C4-2B (cell line): Measurements from ENCODE around the gene CCR5AS.
"Not testable (repeated sequence)": the region's sequence is repeated elsewhere in the genome, so short reads cannot be mapped to it uniquely, and the experiment has no call there.

ENCODE experiments used
- H3K27ac ChIP-seq: fragments of 450-650 bp; 2 replicates; pipeline ENCODE4 v1.5.1; 2017
- ZFX ChIP-seq: fragments of 450-650 bp; IDR thresholded peaks from 2 replicates; pipeline ENCODE4 v1.6.1; 2017
- TF ChIP-seq, protein P1 (sequence below): fragments of 450-650 bp; conservative IDR thresholded peaks from 2 replicates; pipeline ENCODE4 v1.5.1; 2017; ENCODE audit warnings: mild to moderate bottlenecking

CCR5AS gene

DNA sequence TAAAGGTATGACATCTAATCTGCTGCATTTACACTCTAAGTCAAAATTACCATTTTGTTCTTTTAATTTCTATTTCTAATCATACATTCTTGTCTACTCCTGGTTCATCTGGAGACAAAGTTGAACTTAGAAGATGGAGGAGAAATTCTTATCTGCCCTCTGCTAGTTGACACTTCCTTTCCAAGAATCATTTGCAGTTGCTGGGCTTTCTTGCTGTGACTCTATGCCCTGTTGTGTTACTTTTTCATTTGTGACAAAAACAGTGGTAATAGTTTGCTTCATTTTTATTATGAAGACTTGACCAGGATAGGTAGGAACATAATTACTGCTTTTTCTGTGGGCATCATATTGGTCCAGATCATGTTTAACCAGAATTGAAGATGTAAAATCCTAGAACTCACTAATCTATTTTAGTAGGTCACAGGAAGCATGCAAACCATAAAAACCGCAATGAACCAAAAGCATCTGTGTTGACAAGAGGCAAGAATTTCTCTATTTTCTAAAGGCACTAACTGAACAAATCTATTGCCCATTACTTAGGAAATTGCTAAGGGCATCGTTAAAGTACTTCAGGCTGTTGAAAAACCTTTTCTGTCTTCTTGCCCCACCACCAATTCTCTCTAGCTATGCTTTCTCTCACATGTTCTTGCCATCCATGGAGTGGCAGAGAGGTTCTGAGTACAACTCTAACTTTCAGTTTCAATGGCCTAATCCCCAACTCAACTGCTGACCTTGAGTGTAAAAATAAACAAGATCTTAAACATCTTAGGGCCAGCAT, 57.2 kb downstream of the CCR5AS start:
- TF ChIP-seq, protein P1, sequence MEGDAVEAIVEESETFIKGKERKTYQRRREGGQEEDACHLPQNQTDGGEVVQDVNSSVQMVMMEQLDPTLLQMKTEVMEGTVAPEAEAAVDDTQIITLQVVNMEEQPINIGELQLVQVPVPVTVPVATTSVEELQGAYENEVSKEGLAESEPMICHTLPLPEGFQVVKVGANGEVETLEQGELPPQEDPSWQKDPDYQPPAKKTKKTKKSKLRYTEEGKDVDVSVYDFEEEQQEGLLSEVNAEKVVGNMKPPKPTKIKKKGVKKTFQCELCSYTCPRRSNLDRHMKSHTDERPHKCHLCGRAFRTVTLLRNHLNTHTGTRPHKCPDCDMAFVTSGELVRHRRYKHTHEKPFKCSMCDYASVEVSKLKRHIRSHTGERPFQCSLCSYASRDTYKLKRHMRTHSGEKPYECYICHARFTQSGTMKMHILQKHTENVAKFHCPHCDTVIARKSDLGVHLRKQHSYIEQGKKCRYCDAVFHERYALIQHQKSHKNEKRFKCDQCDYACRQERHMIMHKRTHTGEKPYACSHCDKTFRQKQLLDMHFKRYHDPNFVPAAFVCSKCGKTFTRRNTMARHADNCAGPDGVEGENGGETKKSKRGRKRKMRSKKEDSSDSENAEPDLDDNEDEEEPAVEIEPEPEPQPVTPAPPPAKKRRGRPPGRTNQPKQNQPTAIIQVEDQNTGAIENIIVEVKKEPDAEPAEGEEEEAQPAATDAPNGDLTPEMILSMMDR: no peak
- TF ChIP-seq ZFX: no peak
- no peak overlapping the region for H3K27ac ChIP-seq

DNA sequence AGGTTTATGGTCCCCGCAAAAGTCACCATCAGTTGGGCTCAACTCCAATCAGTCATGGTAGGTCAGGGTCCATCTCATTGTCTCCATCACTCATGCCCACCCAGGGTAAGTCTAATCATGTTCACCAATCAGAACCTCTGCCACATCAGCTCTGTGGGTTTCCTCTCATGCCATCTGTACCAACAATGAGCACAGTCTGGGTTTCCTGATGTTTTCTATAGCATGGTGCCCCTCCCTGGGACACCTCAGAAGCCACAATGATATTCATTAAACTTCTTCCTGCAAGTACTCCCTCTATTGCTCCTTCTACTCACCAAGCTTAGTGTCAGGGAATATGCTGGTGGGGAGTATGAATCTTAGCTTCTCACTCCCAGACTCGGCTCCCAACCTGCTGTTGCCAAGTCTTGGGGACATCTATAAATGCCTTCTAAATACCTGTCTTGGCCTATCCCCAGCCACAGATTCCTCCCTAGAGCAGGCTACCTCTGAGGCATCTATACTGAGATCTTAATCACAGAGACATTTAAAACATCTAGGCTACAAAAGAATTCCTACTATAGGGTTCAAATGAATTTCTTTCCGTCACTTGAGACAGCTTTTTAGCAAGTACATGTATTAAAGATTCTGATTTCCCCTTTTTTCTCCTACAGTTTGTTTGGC, 57.9 kb downstream of the CCR5AS start:
- H3K27ac ChIP-seq: no peak overlapping the region
- TF ChIP-seq, protein P1: no peak
- TF ChIP-seq ZFX: no peak

DNA sequence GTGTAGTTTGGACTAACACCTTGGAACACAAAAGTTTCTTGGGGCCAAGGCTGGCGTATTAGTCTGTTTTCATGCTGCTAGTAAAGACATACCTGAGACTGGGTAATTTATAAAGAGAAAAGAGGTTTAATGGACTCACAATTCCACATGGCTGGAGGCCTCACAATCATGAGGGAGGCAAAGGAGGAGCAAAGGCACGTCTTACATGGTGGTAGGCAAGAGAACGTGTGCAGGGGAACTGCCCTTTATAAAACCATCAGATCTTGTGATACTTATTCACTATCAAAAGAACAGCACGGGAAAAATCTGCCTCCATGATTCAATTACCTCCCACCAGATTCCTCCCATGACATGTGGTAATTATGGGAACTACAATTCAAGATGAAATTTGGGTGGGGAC, 62.4 kb downstream of the CCR5AS start:
- TF ChIP-seq, protein P1: no peak
- no peak for TF ChIP-seq ZFX
- H3K27ac ChIP-seq: no peak overlapping the region

DNA sequence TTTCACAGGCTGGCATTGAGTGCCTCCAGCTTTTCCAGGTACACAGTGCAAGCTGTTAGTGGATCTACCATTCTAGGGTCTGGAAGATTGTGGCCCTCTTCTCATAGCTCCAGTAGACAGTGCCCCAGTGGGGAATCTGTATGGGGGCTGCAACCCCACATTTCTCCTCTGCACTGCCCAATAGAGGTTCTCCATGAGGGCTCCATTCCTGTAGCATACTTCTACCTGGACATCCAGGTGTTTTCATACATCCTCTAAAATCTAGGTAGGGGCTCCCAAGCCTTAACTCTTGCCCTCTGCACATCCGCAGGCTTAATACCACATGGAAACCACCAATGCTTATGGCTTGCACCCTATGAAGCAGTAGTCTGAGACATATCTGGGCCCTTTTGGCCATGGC, 68.0 kb downstream of the CCR5AS start:
- TF ChIP-seq, protein P1: no peak
- TF ChIP-seq ZFX: no peak
- H3K27ac ChIP-seq: no peak overlapping the region

DNA sequence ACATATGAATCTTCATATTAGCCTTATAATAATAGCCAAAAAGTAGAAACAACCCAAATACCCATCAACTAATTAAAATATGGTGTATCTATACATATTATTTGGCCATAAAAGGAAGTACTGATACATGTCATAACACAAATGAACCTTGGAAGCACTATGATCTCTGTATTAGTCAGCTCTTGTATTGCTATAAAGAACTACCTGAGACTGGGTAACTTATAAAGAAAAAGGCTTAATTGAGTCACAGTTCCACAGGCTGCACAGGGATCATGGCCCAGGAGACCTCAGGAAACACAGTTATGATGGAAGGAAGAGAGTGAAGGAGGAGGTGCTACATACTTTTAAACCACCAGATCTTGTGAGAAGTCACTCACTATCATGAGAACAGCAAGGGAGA, 69.0 kb downstream of the CCR5AS start:
- TF ChIP-seq ZFX: no peak
- TF ChIP-seq, protein P1: no peak
- no peak overlapping the region for H3K27ac ChIP-seq

DNA sequence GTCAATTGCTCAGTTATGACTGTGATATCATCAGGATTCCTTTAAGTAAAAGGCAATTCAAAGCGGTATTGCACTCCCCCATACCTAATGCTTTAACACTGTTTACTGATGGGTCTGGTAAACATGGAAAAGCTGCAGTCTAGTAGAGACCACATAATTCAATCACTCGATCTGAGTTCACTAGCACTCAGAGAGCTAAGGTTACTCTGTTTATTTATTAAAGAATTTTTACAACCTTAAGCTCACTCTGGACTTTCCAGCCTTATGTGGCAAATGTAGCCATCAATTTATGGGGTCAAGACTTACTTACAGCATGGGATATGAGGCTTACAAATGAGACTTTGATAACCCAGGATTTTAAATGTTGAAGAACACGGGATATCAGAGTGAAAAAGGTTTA, 71.3 kb downstream of the CCR5AS start:
- H3K27ac ChIP-seq: no peak overlapping the region
- no peak for TF ChIP-seq ZFX
- TF ChIP-seq, protein P1: no peak

DNA sequence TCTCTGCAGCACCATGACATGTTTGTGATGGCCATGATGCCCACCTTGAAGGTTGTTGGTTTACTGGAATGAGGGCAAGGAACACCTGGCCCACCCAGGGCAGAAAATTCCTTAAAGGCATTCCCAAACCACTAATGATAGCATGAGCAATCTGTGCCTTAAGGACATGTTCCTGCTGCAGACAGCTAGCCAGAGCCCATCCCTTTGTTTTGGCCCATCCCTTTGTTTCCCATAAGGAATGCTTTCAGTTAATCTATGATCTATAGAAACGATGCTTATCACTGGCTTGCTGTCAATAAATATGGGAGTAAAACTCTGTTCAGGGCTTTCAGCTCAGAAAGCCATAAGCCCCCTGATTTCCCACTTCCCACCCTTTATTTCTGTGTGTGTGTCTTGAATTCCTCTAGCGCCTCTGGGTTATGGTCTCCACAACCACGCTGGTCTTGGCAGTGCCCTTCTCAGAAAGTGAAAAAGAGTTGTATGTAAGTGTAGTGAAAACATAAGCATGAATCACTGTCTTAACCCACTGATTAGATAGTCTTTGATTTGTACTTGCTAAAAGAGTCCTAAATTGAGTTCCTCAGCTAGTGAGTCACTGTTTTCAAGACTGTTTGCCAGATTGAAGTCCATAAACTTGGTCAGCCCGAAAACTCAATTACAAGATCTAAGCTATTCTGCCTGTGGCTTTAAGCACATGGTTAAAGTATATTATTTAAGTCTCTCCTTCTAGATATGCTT, 72.0 kb downstream of the CCR5AS start:
- H3K27ac ChIP-seq: no peak overlapping the region
- TF ChIP-seq, protein P1: no peak
- TF ChIP-seq ZFX: no peak

DNA sequence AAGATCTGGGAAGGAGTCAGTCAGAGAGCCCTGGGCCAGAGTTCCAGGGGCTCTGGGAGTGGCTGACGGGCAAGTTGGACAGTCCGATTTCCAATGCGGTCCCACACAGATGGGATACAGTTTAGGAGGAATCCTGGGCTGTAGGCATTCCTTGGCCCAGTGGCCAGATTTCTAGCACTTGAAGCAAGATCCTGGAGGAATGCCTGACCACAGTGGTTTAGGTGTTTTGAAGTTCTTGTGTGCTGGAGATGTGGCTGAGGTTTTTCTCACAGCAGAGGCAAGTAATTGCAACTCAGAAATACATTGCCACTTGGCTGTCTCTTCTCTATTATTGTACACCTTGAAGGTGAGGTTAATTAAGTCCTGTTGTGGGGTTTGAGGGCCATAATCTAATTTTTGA, 76.2 kb downstream of the CCR5AS start:
- not testable (repeated sequence) for H3K27ac ChIP-seq
